IMR-90 (cell line): ENCODE measurements around the gene LRIG1. TPM values are rescaled to one million over a fixed set of nuclear protein-coding genes. Genes with fewer than 3 reads are reported as not detected.

ENCODE experiments used
- ATAC-seq: fragments of 200-7000 bp; cut with Tn5 transposase; 2 replicates; pipeline ENCODE4 v1.9.1; 2020; ENCODE audit warnings: low read depth, mild to moderate bottlenecking, moderate library complexity
- BruUV-seq: library from RNA; stranded (reverse); fragments of 400-500 nt; replicated peaks from 2 replicates; lab custom pipeline; 2021; lab: Mats Ljungman, UMichigan
- CTCF ChIA-PET: fragments of 300-600 bp; formaldehyde crosslinking; extraction: SDS; loops from one replicate; lab custom pipeline; 2021; ENCODE audit warnings: antibody characterized with exemption; lab: Yijun Ruan, JAX
- POLR2A ChIA-PET: fragments of 300-600 bp; sonication (Branson Sonifier 250); formaldehyde crosslinking; loops from one replicate; lab custom pipeline; 2022; ENCODE audit warnings: antibody characterized with exemption; ENCODE audit not compliant: unreplicated experiment; lab: Charles Lee
- DNase-seq: peaks from one replicate; pipeline ENCODE4 v3.0.0; 2013
- H2AFZ ChIP-seq: replicated peaks from 2 replicates; pipeline ENCODE3; 2013; ENCODE audit warnings: low read length, mild to moderate bottlenecking; ENCODE audit not compliant: poor library complexity
- H2AK5ac ChIP-seq: 2 replicates; pipeline ENCODE4 v1.6.1; 2013; ENCODE audit warnings: low read depth, low read length, inconsistent platforms
- H2AK9ac ChIP-seq: replicated peaks from 2 replicates; pipeline ENCODE3; 2013; ENCODE audit warnings: mild to moderate bottlenecking, low read depth, low read length, moderate library complexity; ENCODE audit not compliant: poor library complexity
- H2BK120ac ChIP-seq: 2 replicates; pipeline ENCODE4 v1.6.1; 2013; ENCODE audit warnings: low read depth, low read length, inconsistent platforms
- H2BK15ac ChIP-seq: 3 replicates; pipeline ENCODE4 v1.6.1; 2013; ENCODE audit warnings: low read depth, low read length, inconsistent platforms
- H2BK20ac ChIP-seq: 2 replicates; pipeline ENCODE4 v1.6.1; 2013; ENCODE audit warnings: low read depth, mild to moderate bottlenecking, inconsistent platforms, low read length, moderate library complexity
- H2BK5ac ChIP-seq: 2 replicates; pipeline ENCODE4 v1.6.1; 2013; ENCODE audit warnings: mild to moderate bottlenecking, low read depth, low read length, inconsistent platforms; ENCODE audit not compliant: poor library complexity, severe bottlenecking
- H3K14ac ChIP-seq: replicated peaks from 2 replicates; pipeline ENCODE4 v1.6.1; 2013; ENCODE audit warnings: low read depth, low read length, inconsistent platforms
- H3K18ac ChIP-seq: 2 replicates; pipeline ENCODE4 v1.6.1; 2013; ENCODE audit warnings: low read depth, low read length, control low read depth
- H3K23ac ChIP-seq: 2 replicates; pipeline ENCODE4 v1.6.1; 2013; ENCODE audit warnings: low read depth, low read length, inconsistent platforms
- H3K27ac ChIP-seq: 2 replicates; pipeline ENCODE4 v1.5.1; 2013; ENCODE audit warnings: mild to moderate bottlenecking, control low read depth, low read length; ENCODE audit not compliant: insufficient read depth
- H3K27me3 ChIP-seq: 2 replicates; pipeline ENCODE4 v1.6.1; 2013; ENCODE audit warnings: low read length; ENCODE audit not compliant: control insufficient read depth, insufficient read depth
- H3K36me3 ChIP-seq: 2 replicates; pipeline ENCODE4 v1.6.1; 2013; ENCODE audit warnings: low read length, mixed read lengths; ENCODE audit not compliant: control insufficient read depth, insufficient read depth
- H3K4ac ChIP-seq: 2 replicates; pipeline ENCODE4 v1.6.1; 2013; ENCODE audit warnings: low read depth, low read length, inconsistent platforms
- H3K4me1 ChIP-seq: 2 replicates; pipeline ENCODE4 v1.6.1; 2013; ENCODE audit warnings: low read length, mixed read lengths; ENCODE audit not compliant: control insufficient read depth, insufficient read depth
- H3K4me2 ChIP-seq: 2 replicates; pipeline ENCODE4 v1.6.1; 2013; ENCODE audit warnings: low read depth, mild to moderate bottlenecking, control low read depth, low read length, moderate library complexity
- H3K4me3 ChIP-seq: 2 replicates; pipeline ENCODE4 v1.5.1; 2013; ENCODE audit warnings: low read depth, mild to moderate bottlenecking, control low read depth, low read length, moderate library complexity; ENCODE audit not compliant: insufficient read depth
- H3K56ac ChIP-seq: 2 replicates; pipeline ENCODE4 v1.6.1; 2013; ENCODE audit warnings: low read length, inconsistent platforms; ENCODE audit not compliant: insufficient read depth; ENCODE audit errors: extremely low read depth
- H3K79me1 ChIP-seq, 2 experiments: 2 replicates each; pipeline ENCODE4 v1.6.1; 2013; ENCODE audit warnings: low read length in 2 of 2, inconsistent platforms in 1 of 2, low read depth in 1 of 2
- H3K9ac ChIP-seq: 2 replicates; pipeline ENCODE4 v1.6.1; 2013; ENCODE audit warnings: low read depth, low read length, control low read depth
- H3K9me1 ChIP-seq: 2 replicates; pipeline ENCODE4 v1.6.1; 2013; ENCODE audit warnings: low read length, inconsistent platforms; ENCODE audit not compliant: insufficient read depth
- H3K9me3 ChIP-seq: 2 replicates; pipeline ENCODE4 v1.6.1; 2013; ENCODE audit warnings: low read length; ENCODE audit not compliant: control insufficient read depth, insufficient read depth
- H4K20me1 ChIP-seq: 2 replicates; pipeline ENCODE4 v1.6.1; 2013; ENCODE audit warnings: low read length, inconsistent platforms; ENCODE audit not compliant: insufficient read depth
- H4K5ac ChIP-seq: 2 replicates; pipeline ENCODE4 v1.6.1; 2013; ENCODE audit warnings: mild to moderate bottlenecking, low read depth, low read length, control low read depth
- H4K8ac ChIP-seq, 2 experiments: 2 replicates each; pipeline ENCODE4 v1.6.1; 2013; ENCODE audit warnings: low read depth in 2 of 2, low read length in 2 of 2, control low read depth in 1 of 2, inconsistent platforms in 1 of 2
- H4K91ac ChIP-seq: 2 replicates; pipeline ENCODE4 v1.6.1; 2013; ENCODE audit warnings: low read depth, low read length, inconsistent platforms; ENCODE audit not compliant: insufficient read depth
- BHLHE40 ChIP-seq: fragments of 150-350 bp; IDR thresholded peaks from 2 replicates; pipeline ENCODE4 v1.6.1; 2016; ENCODE audit warnings: mild to moderate bottlenecking, low read depth, low read length
- CEBPB ChIP-seq: IDR thresholded peaks from 2 replicates; pipeline ENCODE4 v1.6.1; 2012; ENCODE audit warnings: low read depth, low read length, improper control_type of control experiment
- CHD1 ChIP-seq: IDR thresholded peaks from 2 replicates; pipeline ENCODE4 v1.6.1; 2012; ENCODE audit warnings: low read depth, low read length, improper control_type of control experiment
- FOS ChIP-seq: fragments of 150-350 bp; IDR thresholded peaks from 2 replicates; pipeline ENCODE4 v1.6.1; 2016; ENCODE audit warnings: low read depth, low read length
- MAFK ChIP-seq: IDR thresholded peaks from 2 replicates; pipeline ENCODE4 v1.6.1; 2012; ENCODE audit warnings: low read depth, low read length, improper control_type of control experiment
- MAZ ChIP-seq: IDR thresholded peaks from 2 replicates; pipeline ENCODE4 v1.6.1; 2012; ENCODE audit warnings: low read depth, mild to moderate bottlenecking, low read length, improper control_type of control experiment, moderate library complexity, borderline replicate concordance
- MXI1 ChIP-seq: IDR thresholded peaks from 2 replicates; pipeline ENCODE4 v1.6.1; 2012; ENCODE audit warnings: low read depth, mild to moderate bottlenecking, low read length, moderate library complexity, borderline replicate concordance
- NFE2L2 ChIP-seq: fragments of 150-350 bp; IDR thresholded peaks from 2 replicates; pipeline ENCODE4 v1.6.1; 2016; ENCODE audit warnings: low read depth, mild to moderate bottlenecking, low read length
- POLR2A ChIP-seq: IDR thresholded peaks from 2 replicates; pipeline ENCODE4 v1.6.1; 2012; ENCODE audit warnings: mild to moderate bottlenecking, low read depth, low read length
- RCOR1 ChIP-seq: IDR thresholded peaks from 2 replicates; pipeline ENCODE4 v1.6.1; 2012; ENCODE audit warnings: mild to moderate bottlenecking, low read length, improper control_type of control experiment; ENCODE audit not compliant: insufficient replicate concordance
- RFX5 ChIP-seq: IDR thresholded peaks from 2 replicates; pipeline ENCODE4 v1.8.0; 2012; ENCODE audit warnings: low read depth, mild to moderate bottlenecking, low read length, moderate library complexity
- SMC3 ChIP-seq: fragments of 150-350 bp; IDR thresholded peaks from 2 replicates; pipeline ENCODE4 v1.6.1; 2016; ENCODE audit warnings: low read depth, mild to moderate bottlenecking, antibody characterized with exemption, low read length, moderate library complexity
- WGBS, 2 experiments: methylation state at CpG; one replicate each; pipeline versions ENCODE4 v1.1.5 to v1.1.7; 2013; ENCODE audit warnings: missing lambda C conversion rate in 2 of 2; ENCODE audit not compliant: insufficient read length in 1 of 2; ENCODE audit errors: extremely low coverage in 2 of 2; 5-methylcytosine and 5-hydroxymethylcytosine counted together
- dilution Hi-C: fragments of 300-500 bp; cut with HindIII; formaldehyde crosslinking; loops from one replicate; pipeline ENCODE4 v1.14.3; 2018; ENCODE audit warnings: low sequenced_read_pairs; ENCODE audit not compliant: unreplicated experiment
- in situ Hi-C: fragments of 300-500 bp; cut with MboI; formaldehyde crosslinking; loops from 3 replicates; pipeline ENCODE4 v1.14.3; 2019; ENCODE audit warnings: low sequenced_read_pairs, inconsistent platforms, mixed read lengths
- intact Hi-C: fragments of 100-400 bp; cut with micrococcal nuclease; formaldehyde crosslinking; loops from 2 replicates; pipeline ENCODE4 v1.10.0; 2022
- polyA plus RNA-seq, 3 experiments: library from polyadenylated mRNA; depleted of rRNA; stranded (reverse); fragments of >200 nt; gene quantifications; 2 replicates each; pipeline ENCODE4 v1.2.3, GENCODE V29; 2012; ENCODE audit warnings: low replicate concordance in 1 of 3
- total RNA-seq: library from RNA; depleted of rRNA; stranded (reverse); fragments of >200 nt; gene quantifications from 2 replicates; pipeline ENCODE4 v1.2.3, GENCODE V29; 2012
- TF ChIP-seq, protein P1 (sequence below): fragments of 150-350 bp; IDR thresholded peaks from 2 replicates; pipeline ENCODE4 v1.6.1; 2016; ENCODE audit warnings: low read depth, mild to moderate bottlenecking, low read length, moderate library complexity, borderline replicate concordance
- TF ChIP-seq, protein P2 (sequence below): conservative IDR thresholded peaks from 2 replicates; pipeline ENCODE4 v1.5.1; 2012; ENCODE audit warnings: mild to moderate bottlenecking, low read depth, low read length, improper control_type of control experiment

LRIG1 gene
- total and polyA plus RNA-seq, 2 of the 4 experiments (the other 2 are of a cell fraction) = 62.8 to 87.8 TPM

DNA sequence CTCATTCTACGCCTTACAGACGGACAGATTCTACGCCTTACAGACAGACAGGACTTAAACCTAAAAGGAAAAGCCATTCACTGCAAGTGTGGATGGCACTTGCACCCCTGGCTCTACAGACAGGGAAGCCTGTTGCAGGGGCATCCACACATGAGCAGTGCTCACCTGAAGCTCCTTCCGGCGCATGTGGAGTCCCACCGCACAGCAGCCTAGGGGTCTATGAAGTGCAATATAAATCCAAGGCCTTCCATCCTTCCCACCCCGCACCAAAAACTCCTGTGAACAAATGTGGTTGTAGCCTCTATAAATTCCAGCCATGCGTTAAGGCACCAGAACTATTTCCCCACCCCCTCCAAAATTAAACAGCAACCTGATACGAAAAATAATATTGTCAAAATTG is 121.3 kb downstream of the LRIG1 start:
- ChIA-PET POLR2A (no interaction called here), CTCF (no interaction called here)
- Histone ChIP-seq H4K8ac (no peak overlapping the region), H3K9me1 (0 out of 2 replicates have a peak, but pooled peaks cover 2% of the 10 kb centered on the region), H2AK5ac (no peak overlapping the region), H4K20me1 (no peaks in the 10 kb centered on the region), H3K14ac (no peak overlapping the region), H2AFZ (no peak overlapping the region), H2BK15ac (no peak overlapping the region), H2BK120ac (no peak overlapping the region), H3K27me3 (no peaks in the 10 kb centered on the region), H3K4ac (no peak overlapping the region), H3K9me3 (no peaks in the 10 kb centered on the region), H3K4me1 (peaks cover 3% of the 10 kb centered on the region), H3K27ac (no peak overlapping the region), H4K91ac (no peak overlapping the region), H3K18ac (no peak overlapping the region), H2AK9ac (no peak overlapping the region), H2BK20ac (no peak overlapping the region), H3K4me2 (no peak overlapping the region), H4K5ac (no peak overlapping the region), H3K23ac (no peak overlapping the region), H3K79me1 (no peaks in the 10 kb centered on the region), H3K9ac (no peak overlapping the region), H3K56ac (no peak overlapping the region), H3K36me3 (peaks cover 65% of the 10 kb centered on the region), H2BK5ac (no peak overlapping the region), H3K4me3 (no peak overlapping the region)
- dilution Hi-C loops (no loop called here), in situ Hi-C loops (no loop called here), intact Hi-C loops (no loop called here)
- TF ChIP-seq MAFK = no peak
- no peak for TF ChIP-seq SMC3
- TF ChIP-seq, protein P1, sequence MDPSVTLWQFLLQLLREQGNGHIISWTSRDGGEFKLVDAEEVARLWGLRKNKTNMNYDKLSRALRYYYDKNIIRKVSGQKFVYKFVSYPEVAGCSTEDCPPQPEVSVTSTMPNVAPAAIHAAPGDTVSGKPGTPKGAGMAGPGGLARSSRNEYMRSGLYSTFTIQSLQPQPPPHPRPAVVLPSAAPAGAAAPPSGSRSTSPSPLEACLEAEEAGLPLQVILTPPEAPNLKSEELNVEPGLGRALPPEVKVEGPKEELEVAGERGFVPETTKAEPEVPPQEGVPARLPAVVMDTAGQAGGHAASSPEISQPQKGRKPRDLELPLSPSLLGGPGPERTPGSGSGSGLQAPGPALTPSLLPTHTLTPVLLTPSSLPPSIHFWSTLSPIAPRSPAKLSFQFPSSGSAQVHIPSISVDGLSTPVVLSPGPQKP = no peak
- TF ChIP-seq, protein P2, sequence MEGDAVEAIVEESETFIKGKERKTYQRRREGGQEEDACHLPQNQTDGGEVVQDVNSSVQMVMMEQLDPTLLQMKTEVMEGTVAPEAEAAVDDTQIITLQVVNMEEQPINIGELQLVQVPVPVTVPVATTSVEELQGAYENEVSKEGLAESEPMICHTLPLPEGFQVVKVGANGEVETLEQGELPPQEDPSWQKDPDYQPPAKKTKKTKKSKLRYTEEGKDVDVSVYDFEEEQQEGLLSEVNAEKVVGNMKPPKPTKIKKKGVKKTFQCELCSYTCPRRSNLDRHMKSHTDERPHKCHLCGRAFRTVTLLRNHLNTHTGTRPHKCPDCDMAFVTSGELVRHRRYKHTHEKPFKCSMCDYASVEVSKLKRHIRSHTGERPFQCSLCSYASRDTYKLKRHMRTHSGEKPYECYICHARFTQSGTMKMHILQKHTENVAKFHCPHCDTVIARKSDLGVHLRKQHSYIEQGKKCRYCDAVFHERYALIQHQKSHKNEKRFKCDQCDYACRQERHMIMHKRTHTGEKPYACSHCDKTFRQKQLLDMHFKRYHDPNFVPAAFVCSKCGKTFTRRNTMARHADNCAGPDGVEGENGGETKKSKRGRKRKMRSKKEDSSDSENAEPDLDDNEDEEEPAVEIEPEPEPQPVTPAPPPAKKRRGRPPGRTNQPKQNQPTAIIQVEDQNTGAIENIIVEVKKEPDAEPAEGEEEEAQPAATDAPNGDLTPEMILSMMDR = no peak
- no peak for TF ChIP-seq NFE2L2
- no peak for TF ChIP-seq POLR2A
- no peak for TF ChIP-seq CEBPB
- TF ChIP-seq MAZ = no peak
- no peak for TF ChIP-seq RCOR1
- TF ChIP-seq CHD1 = no peak
- TF ChIP-seq BHLHE40 = no peak
- TF ChIP-seq RFX5 = no peak
- TF ChIP-seq FOS = no peak
- TF ChIP-seq MXI1 = no peak
- no TSS peak for BruUV-seq
- DNase-seq (no peak), ATAC-seq (no peak)
- 100% methylated on average over 2 of the region's 9 CpGs; no CpG with 5 or more reads in 1 of the 2 experiments for WGBS, 2 experiments
